GM20431 (cell line): ENCODE results near the gene MAPK14.

Source experiments
- in situ Hi-C: fragments of 300-500 bp; cut with MseI, MboI; formaldehyde crosslinking; loops from one replicate; pipeline ENCODE4 v1.15.0; 2020; ENCODE audit warnings: low sequenced_read_pairs; ENCODE audit not compliant: unreplicated experiment

The MAPK14 gene

DNA sequence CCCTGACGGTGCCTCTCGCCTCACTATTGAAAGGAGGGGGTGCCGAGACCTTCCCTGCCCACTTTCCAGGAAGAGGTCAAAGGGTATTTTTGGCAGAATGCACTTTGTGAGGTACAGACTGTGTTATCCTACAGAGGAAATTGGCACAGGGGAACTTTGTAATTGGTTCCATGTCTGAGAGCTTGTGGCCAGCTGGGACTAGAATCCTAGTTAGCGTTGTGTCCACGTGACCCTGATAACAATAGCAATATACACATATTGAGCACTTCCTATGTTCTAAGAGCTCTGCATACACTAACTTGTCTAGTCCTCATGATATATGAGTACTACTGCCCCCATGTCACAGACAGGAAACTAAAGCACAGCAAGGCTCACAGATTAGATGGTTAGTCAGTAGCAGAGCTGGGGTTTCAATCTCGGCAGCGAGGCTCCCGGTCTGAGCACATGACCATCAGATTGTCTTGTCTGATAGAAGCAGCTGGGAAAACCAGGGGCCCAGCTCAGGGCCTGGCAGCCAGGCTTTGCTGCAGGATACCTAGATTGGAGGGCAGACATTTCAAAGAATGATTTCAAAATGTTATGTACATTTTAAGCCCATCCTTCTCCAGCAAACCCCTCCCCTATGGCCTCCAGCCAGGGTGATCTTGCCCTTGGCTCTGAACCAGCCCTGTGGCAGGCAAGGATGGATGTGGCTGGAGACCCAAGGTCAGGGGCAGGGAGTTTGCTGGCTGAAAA lies 104.1 kb downstream of the MAPK14 start:
- in situ Hi-C loops: no loop called here

DNA sequence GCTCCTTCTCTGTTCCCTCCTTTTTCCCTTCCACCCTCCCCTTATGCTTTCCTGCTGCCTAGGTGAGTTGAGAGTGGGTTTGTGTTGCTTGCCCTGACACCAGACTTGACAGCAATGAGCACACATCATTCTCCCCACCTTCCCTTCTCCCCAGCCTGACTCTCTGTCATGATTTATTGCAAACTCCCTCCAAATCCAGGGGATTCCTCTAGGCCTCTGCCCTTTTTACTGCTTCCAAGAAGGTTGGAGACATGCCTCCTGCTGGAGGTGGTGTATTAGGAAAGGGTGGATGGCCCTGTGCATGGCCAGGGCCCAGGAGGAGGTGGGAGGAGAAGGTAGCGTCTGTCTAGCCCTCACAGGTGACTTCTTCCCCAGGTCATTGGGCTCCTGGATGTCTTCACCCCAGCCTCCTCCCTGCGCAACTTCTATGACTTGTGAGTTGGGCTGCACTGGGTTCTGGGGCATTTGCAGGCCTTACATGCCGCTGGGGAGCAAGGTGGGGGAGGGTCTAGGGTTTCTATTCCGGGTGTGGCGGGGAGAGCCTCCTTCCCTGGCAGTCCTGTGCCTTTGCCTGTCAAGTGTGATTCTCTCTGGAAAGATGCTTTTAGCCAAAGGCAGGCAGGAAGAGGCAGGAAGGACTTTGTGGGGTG lies 104.8 kb downstream of the MAPK14 start:
- in situ Hi-C loops: no loop called here

- in situ Hi-C loops: no loop called here
Measured at GRCh38 chr6:36133148-36133547, 105.5 kb downstream of the MAPK14 start.

GRCh38 chr6:36133912-36134311 lies 106.3 kb downstream of the MAPK14 start:
- in situ Hi-C loops: no loop called here

DNA sequence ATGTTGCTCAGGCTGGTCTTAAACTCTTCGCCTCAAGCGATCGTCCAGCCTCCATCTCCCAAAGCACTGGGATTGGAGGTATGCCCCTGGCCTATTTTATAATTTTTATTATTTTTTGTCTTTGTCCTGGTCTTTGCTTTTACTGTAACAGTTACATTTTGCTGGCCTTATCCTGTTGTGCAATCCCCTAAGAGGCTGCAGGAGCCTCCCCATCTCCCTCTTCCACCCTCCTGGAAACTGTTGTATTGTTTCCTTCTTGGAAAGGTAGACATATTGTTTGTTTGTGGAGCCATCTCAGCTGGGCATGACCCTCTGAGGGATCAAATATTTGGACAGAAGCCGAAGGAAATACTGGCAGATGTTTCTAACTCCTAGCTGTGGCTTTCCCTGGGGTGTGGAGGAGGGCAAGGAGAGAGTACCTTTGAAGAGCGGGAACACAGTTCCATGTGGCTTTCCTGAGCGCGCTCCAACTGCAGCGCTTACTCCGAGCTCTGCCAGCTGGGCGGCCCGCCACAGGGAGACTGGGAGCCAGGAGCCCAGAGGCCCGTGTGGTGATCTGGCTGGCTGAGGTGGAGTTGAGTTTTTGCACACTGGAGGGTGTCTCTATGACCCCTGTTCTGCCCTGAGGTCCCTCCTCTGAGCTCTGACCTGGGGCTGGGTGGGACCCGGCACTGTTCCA lies 107.6 kb downstream of the MAPK14 start:
- in situ Hi-C loops: no loop called here

DNA sequence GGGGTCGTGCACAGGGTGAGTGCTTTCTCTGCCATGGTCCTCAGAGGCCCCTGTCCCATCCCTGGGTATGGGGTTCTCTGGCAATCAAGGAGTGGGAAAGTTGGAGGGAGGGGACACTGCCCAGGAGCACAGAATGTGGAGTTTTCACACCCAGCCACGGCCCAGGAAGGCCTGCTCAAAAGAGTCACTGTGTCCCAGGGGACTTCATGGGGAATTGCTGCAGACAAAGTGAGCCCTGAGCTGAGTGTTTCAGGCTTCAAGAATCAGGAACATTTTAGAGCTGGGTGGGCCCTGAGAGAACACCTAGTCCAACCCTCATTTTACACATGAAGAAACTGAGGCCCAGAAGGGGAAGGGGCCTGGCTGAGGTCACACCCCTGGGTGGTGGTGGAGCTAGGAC lies 108.4 kb downstream of the MAPK14 start:
- in situ Hi-C loops: no loop called here

DNA sequence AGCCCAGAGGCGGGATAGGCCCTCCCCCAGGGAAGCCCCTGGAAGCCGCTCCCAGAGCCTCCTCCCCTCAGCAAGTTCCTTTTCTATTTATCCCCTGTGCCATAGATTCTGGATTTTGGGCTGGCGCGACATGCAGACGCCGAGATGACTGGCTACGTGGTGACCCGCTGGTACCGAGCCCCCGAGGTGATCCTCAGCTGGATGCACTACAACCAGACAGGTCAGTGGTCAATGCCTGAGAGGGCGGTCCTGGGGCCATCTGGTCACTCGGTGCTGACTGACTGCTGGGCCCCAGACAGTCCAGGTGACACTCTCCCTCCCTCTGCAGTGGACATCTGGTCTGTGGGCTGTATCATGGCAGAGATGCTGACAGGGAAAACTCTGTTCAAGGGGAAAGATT lies 108.9 kb downstream of the MAPK14 start:
- in situ Hi-C loops: no loop called here

- in situ Hi-C loops: no loop called here
Measured at GRCh38 chr6:36138667-36139066, 111.1 kb downstream of the MAPK14 start.

DNA sequence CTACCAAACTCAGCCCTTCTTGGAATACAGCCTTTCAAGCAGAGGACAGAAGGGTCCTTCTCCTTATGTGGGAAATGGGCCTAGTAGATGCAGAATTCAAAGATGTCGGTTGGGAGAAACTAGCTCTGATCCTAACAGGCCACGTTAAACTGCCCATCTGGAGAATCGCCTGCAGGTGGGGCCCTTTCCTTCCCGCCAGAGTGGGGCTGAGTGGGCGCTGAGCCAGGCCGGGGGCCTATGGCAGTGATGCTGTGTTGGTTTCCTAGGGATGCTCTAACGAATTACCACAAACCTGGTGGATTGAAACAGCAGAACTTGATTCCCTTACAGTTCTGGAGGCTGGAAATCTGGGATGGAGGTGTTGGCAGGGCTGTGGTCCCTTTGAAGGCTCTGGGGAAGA lies 111.8 kb downstream of the MAPK14 start:
- in situ Hi-C loops: no loop called here

DNA sequence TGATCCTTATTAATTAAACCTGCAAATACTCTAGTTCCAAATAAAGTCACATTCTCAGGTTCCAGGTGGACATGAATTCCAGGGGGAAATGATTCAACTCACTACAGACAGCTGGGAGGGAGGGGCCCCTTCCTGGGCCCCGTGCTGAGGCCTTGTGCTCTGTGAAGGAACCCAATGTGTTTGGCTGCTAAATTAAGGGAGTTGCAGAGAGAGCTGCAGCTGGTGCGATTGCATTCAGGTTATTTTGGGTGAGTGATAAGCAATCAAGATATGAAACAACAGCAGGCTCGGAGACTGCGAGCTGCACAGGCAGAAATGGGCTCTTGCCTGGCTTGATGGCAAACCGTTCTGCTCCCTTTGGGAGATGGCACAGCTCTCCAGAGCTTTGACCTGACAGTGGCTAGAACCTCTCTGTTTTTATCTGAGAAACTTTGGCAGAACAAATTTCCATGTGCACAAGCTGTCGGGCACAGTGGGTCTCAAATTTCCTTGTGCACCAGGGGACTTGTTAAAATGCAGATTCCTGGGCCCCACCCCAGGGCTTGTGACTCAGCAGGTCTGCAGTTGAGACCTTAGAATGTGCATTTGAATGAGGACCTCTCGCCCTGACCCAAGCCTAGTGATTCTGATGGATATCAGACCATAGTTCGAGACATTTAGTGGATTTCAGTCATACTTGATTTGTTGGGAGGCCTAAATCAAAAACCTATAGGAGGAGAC lies 112.5 kb downstream of the MAPK14 start:
- in situ Hi-C loops: no loop called here

DNA sequence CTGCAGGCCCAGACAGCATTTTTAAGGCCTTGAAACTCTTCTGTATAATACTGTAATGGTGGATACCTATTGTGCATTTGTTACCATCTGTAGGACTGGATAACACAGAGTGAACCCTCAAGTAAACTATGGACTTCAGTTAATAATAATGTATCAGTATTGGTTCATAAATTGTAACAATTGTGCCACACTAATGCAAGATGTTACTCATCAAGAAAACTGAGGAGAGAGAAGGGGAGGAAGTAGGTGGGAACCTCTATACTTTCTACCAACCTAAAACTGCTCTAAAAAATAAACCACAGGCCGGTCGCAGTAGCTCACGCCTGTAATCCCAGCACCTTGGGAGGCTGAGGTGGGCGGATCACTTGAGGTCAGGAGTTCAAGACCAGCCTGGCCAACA lies 113.5 kb downstream of the MAPK14 start:
- in situ Hi-C loops: no loop called here

DNA sequence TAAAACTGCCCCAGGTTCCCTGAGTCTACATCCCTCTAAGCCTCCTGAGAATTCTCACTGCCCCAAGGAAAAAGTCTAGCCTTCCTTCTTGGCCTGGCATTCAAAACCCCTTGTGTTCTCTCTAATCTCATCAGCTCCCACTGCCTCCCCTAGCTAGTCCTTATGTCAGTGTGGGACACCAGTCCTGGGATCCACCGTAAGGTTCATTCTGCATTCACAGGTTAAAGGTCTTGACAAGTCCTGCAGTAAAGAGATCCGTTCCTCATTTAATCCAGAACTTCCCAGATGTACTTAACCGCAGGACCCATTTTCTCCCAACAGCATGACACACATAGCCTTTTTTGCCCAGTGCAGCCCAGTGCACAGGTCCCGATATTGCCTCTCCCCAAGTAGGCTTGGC lies 114.4 kb downstream of the MAPK14 start:
- in situ Hi-C loops: no loop called here

- in situ Hi-C loops: no loop called here
Measured at GRCh38 chr6:36142971-36143838, 115.6 kb downstream of the MAPK14 start.

- in situ Hi-C loops: no loop called here
Measured at GRCh38 chr6:36145495-36145894, 117.9 kb downstream of the MAPK14 start.

DNA sequence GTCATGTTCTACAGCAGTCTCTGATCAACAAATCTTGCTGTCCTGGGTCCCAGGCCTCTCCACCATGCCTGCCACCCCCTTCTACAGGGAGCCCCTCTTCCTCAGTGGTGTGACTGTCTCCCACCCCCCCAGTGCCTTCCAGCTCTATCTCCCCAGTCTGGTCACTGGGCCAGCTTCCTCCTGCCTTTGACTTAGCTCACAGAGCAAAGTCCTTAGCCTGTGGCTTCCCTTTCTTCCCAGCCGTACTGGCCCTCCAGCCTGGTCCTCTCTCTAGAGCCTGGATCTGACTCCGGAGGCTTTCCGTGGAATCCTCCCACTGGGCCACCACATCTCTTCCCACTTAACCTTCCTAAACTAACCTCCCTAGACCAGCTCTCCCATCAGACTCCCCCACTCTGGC lies 119.7 kb downstream of the MAPK14 start:
- in situ Hi-C loops: no loop called here

- in situ Hi-C loops: no loop called here
Measured at GRCh38 chr6:36149476-36149875, 121.9 kb downstream of the MAPK14 start.

- in situ Hi-C loops: no loop called here
Measured at GRCh38 chr6:36150283-36150682, 122.7 kb downstream of the MAPK14 start.

- in situ Hi-C loops: no loop called here
Measured at GRCh38 chr6:36154286-36154685, 126.7 kb downstream of the MAPK14 start.

GRCh38 chr6:36155662-36156061 lies 128.1 kb downstream of the MAPK14 start:
- in situ Hi-C loops: no loop called here
